ENCODE data around the gene THBS2.
"Not testable (repeated sequence)": the region's sequence is repeated elsewhere in the genome, so short reads cannot be mapped to it uniquely, and the experiment has no call there.

The THBS2 gene

DNA sequence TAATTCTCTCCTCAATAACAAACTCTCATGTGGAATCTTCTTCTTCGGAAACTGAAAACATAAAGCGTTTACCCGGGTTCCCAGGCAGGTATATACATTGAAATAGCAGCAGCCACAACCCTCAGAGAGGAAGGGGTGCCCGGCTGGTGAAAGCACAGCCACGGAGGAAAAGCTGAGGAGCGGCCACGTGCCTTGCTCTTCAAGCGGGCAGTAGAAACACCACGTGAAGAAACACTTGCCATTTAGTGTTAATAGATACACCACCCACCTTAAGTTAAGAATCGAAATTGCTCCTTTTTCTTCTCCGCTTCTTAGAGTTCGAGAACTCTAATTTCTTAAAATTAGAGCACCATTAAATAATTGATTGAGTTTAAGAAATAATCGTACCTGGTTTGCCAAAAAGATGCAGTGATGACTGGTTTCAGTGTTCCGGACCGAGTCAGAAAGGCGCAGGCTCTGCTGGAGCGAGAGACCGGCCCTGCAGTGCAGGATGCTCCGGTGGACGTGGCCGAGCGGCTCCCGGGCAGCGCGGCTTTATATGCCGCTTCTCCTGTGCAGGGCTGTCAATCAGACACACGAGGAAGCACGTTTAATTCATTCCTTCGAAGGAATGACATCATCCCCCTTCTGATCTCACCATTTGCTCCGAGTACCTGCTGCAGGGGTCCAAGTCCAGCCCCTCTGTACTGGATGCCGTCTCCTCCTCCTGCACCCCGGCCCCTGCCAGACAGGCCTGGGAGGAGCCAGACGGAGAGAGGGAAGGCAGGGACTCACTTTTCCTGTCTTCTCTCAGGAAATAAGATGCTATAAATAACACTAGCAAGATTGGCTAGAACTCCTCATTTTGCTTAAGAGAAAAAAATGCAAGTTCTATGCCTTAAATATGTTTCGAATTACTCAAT is at the start of gene THBS2:
Gene THBS2 (minus strand): TSS at position 510 of the 902 bp plus-strand sequence. CDS start 3,062 bp downstream, outside the sequence.
- in situ Hi-C loops (cut with HindIII; ENCODE audit: low pct_ligation_motif_present, low pct_unique_long_range_greater_than_20kb, low sequenced_read_pairs), result no loop called here
- DNase-seq, result no peak

DNA sequence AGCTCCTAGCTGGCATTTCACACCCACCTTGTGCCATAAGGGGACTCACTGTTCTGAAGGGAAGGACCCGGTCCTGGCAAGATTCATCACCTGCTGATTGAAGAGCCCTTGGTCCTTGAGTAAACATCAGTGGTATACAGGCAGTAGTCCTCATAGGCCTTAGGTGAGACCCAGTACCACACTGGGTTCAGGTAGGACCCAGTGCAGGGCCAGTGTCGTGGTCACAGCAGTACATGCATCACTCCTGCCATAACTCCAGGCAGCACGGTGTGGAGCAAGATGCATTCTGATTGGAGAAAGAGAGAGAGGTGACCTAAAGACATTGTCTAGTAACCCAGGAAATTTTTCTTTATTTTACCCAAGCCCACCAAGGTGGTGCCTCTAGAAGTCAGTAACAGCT is 49.1 kb upstream of the THBS2 start:
- DNase-seq, result no peak
- in situ Hi-C loops (cut with HindIII; ENCODE audit: low pct_ligation_motif_present, low pct_unique_long_range_greater_than_20kb, low sequenced_read_pairs), result no loop called here

DNA sequence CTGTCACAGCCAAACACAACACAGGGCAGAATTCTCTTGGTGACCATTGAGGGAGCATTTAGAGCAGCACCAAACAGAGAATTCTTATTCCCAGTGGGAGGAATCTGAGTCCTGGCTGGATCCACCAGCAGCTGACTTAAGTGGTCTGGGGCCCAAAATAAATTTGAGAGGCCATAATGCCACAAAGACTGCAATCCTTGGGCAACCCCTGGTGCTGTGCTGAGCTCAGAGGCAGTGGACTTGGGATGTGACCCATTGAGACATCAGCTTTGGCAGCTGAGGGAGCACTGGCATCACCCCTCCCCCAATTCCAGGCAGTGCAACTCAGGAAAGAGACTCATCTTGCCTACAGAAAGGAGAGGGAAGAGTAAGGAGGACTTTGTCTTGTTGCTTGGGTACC is 48.6 kb upstream of the THBS2 start:
- DNase-seq, result no peak
- in situ Hi-C loops (cut with HindIII; ENCODE audit: low pct_ligation_motif_present, low pct_unique_long_range_greater_than_20kb, low sequenced_read_pairs), result no loop called here

DNA sequence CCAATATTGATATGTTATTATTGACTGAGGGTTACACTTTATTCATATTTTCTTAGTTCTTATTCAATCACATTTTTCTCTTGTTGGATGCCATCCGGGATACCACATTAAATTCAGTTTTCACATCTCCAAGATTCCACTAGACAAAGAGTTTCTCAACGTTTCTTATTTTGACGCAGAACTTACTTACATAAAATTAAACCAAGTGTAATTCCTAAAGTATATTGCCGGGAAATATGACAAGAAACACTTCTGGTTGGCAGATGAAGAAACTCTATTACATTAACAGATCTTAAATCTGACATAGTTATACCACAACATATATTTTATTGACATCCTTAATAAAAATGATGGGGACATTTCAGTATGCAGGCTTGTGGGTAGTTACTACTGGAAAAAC is 47.3 kb upstream of the THBS2 start:
- in situ Hi-C loops (cut with HindIII; ENCODE audit: low pct_ligation_motif_present, low pct_unique_long_range_greater_than_20kb, low sequenced_read_pairs), result no loop called here
- DNase-seq, result no peak

DNA sequence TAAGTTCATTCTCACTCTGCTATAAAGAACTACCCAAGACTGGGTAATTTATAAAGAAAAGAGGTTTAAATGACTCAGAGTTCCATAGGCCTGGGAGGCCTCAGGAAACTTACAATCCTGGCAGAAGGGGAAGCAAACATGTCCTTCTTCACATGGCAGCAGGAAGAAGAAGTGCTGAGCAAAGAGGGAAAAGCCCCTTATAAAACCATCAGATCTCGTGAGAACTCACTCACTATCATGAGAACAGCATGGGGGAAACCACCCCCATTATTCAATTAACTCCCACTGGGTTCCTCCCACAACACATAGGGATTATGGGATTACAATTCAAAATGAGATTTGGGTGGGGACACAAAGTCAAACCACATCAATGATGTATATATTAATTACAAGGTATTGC is 45.0 kb upstream of the THBS2 start:
- in situ Hi-C loops (cut with HindIII; ENCODE audit: low pct_ligation_motif_present, low pct_unique_long_range_greater_than_20kb, low sequenced_read_pairs); DNase-seq: not testable (repeated sequence)

DNA sequence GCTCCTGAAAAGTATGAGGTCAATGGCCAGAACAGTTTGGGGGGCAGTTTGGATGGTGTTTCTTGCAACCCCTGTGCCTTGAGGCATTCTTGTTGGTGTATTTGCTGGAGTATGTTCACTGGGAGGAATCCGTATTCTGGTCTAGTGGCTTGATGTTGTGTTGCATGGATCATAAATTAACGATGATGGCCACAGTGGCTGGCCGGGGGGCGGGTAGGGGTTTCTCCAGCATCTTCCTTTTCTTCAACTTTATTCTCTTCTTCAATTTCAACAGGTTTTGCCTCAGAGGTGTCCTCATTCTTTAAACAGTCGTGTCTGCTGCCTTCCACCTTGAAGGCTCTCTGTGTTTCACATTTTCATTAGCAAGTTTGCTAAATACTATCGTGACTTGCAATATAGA is 43.0 kb upstream of the THBS2 start:
- in situ Hi-C loops (cut with HindIII; ENCODE audit: low pct_ligation_motif_present, low pct_unique_long_range_greater_than_20kb, low sequenced_read_pairs), result no loop called here
- no peak for DNase-seq

DNA sequence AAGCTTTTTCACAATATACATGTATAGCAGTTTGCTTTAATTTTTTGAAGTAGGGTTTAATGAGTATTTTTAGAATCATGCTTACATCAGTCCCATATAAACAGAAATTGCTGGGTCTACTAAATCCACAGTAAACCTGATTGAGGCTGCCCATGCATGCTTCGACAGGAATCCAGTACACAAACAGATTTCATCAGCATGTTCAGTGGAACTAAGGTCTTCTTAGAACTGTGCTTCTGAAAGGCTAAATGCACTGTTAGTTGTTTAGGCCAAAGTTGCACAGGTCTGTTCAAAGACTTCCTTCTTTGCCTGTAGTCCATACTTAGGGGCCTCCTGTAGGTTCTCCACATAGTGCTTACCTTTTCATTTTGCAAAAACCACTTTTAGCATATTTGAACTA is 42.5 kb upstream of the THBS2 start:
- DNase-seq, result no peak
- in situ Hi-C loops (cut with HindIII; ENCODE audit: low pct_ligation_motif_present, low pct_unique_long_range_greater_than_20kb, low sequenced_read_pairs), result no loop called here

DNA sequence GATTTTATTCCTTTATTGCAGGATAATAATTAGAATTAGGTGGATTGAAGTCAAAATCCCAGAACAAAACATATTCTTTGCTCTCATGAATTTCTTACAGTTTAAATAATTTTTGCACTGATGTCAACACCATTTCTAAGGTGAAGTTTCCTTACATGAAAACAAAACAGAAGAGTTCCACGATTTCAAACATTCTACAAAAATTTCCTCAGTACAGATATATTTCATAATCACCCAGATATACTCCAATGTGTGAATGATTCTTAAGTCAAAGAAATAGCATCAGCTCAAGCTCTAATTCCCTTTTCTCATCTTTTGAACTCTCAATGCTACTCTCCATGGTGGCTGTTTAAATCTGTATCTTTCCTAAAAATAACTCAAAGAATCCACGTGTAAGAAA is 39.5 kb upstream of the THBS2 start:
- in situ Hi-C loops (cut with HindIII; ENCODE audit: low pct_ligation_motif_present, low pct_unique_long_range_greater_than_20kb, low sequenced_read_pairs), result no loop called here
- DNase-seq, result no peak

DNA sequence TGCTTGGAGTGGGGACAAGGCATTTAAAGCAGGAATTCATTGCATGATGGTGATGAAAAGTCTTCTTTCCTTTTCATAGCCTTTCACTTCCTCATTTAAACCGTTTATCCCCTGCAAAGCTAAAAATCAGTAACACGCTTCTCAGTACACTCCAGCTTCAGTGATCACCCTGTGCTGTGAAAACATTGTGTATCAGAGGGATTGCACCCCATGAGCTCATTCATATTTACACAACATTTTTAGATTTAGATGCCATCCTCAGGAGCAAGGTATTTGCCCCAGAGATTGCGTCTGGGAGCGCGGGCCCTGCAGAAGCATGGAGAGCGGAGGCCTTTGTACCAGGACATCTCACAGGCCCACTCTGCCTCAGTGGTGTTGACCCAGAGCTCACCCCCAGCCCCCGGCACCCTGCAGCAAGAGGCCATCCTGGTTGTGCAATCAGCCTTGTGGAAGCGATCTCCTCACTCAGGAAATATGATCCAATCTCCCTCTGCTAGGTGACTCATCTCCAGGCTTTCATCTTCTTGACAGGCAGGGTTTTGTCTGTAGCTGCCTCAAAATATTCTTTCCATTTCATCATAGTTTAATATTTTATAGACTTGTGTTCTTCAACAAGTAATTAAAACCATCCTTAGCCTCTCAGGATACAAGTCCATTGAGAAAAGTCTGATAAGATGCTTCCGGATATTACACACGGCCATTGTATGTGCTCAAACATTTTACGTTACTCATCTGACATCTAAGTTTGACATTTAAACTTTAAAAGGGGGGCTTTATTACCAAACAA is 38.9 kb upstream of the THBS2 start:
- peak; percentile 91 for DNase-seq
- in situ Hi-C loops (cut with HindIII; ENCODE audit: low pct_ligation_motif_present, low pct_unique_long_range_greater_than_20kb, low sequenced_read_pairs), result no loop called here

DNA sequence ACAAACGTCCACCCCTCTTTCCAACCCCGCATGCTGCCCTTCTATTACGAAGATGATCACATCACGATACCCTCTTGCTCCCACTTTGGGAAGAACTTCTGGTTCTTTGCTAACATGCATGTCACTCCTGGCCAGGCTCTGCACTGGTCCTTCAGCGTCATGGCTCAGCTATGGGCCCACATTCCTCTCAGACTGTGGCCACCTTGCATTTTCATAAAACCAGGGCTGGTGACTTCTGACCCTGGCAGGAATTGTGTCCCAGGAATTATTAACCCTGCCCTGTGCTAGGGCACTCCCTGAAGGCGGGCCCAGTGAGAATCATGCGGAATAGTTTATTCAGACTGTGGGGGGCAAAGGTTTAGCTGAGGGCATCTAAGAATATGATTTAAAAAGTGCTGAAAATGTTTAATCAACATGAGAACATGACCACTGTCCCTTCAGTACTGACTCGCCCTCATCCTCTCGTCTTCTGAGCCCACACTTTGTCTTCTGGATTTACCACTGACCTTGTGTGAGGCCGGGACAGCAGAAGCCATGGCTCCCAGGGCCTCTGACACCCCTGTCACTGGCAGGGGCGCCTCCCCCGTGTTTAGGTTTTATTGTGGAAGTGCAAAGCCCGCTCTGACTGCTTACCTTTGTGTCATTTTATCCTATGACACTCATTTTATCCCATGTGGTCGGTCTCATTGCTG is 38.1 kb upstream of the THBS2 start:
- DNase-seq, result peak; percentile 93
- in situ Hi-C loops (cut with HindIII; ENCODE audit: low pct_ligation_motif_present, low pct_unique_long_range_greater_than_20kb, low sequenced_read_pairs), result no loop called here

DNA sequence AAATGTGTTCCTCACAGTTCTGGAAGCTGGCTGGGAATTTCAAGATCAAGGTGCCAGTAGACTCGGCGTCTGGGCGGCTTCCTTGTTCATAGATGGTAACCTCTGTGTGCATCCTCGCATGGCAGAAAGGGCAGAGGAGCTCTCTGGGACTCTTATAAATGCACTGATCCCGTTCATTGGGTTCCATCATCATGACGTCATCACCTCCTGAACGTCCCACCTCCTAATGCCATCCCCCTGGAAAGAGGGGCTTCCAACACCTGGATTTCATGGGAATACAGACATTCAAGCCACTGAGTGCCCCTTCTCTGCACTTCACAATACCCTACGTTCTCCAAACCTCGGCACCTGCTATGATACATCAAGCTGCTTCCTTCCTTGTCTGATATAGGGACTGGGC is 37.5 kb upstream of the THBS2 start:
- DNase-seq, result peak; percentile 40
- in situ Hi-C loops (cut with HindIII; ENCODE audit: low pct_ligation_motif_present, low pct_unique_long_range_greater_than_20kb, low sequenced_read_pairs), result no loop called here

DNA sequence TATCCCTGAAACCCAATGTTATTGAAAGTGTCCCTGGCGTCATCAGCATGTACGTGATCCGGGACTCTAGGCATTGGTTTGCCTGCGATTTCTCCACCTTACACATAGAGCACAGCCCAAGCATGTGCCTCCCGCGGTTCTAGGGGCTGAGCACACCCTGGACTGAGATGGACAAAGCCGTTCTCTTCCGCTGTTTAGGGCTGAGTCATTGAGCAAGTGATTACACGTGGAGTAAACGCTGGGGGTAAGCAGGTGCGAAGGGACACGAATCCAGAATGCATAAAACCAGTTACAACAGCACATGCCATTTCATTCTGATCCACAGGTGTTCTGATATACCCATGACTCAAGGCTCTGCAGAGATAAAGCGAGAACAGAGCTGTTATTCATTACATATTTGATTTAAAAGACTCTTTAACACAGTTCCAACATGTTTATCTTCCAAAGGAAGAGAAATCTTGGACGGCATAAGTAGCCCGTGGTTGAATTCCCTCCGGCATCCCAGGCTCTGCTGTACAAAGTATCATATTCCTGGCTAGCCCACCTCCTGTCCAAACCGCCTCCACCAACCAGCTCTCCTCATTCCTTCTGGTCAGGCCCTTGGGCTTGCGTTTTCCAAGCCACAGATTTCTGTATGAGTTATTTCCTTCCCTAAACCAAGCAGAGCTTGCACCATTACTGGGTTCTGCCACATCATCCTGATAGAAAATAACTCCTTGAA is 36.1 kb upstream of the THBS2 start:
- DNase-seq, result no peak
- in situ Hi-C loops (cut with HindIII; ENCODE audit: low pct_ligation_motif_present, low pct_unique_long_range_greater_than_20kb, low sequenced_read_pairs), result no loop called here

DNA sequence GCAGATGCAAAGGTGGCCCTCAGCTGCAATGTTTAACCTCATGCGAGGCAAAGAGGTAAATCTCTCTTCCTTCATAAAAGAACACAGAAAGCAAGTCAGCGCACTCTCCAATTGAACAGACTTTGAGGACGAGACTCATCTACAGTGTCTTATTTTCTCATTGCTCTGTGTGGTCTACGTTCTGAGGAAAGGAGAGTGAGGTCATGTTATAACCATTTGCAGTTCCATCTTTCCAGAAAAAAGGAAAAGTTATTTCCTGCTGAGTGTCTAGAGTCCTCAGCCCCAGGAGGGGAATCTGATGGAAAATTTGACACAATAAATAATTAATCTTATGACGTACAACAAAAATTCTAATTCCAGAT is 35.6 kb upstream of the THBS2 start:
- in situ Hi-C loops (cut with HindIII; ENCODE audit: low pct_ligation_motif_present, low pct_unique_long_range_greater_than_20kb, low sequenced_read_pairs), result no loop called here
- no peak for DNase-seq

DNA sequence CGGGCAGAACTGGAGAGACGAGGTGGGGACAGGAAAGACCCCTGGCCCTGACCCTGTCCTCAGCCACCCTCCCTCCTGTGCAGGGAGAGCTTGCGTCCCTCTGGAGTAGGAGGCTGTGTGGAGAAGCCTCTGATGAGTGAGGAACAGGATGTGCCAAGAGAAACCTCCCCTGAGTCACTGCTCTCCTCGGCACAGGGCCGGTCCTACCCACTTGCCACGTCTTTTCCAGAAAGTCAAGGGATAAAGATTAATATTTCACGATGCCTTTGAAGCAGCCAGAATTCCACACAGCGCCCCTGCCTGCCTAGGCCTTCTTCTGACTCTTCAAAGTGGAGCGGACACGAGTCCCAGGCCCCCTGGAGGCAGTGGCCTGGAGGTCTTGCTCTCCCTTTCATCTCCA is 34.9 kb upstream of the THBS2 start:
- in situ Hi-C loops (cut with HindIII; ENCODE audit: low pct_ligation_motif_present, low pct_unique_long_range_greater_than_20kb, low sequenced_read_pairs), result no loop called here
- DNase-seq, result no peak

DNA sequence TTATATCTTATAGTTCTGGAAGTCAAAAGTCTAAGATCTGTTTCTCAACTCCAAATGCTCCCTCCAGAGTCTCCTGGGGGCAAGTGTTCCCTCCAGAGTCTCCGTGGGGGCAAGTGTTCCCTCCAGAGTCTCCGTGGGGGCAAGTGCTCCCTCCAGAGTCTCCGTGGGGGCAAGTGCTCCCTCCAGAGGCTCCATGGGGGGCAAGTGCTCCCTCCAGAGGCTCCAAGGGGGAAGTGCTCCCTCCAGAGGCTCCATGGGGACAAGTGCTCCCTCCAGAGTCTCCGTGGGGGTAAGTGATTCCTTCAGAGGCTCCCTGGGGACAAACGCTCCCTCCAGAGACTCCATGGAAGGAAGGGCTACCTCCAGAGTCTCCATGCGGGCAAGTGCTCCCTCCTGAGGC is 34.0 kb upstream of the THBS2 start:
- DNase-seq, result no peak
- in situ Hi-C loops (cut with HindIII; ENCODE audit: low pct_ligation_motif_present, low pct_unique_long_range_greater_than_20kb, low sequenced_read_pairs), result no loop called here

DNA sequence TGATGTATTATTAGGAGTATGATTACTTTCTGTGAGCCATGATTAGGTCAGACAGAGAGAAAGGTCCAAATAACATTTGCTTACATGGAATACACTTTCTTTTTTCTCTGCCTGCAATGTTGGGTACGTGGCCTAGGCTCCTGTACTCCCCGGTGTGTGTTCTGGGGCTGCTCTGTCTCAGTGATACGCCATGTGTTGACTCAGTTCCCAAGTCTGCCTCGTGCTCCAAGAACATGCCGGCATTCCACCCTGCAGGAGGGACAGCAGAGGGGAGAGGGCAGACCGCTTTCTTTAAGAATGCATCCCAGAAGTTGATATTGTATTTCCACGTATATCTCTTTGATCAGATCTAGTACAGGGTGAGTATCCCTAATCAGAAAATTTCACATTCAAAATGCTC is 33.3 kb upstream of the THBS2 start:
- in situ Hi-C loops (cut with HindIII; ENCODE audit: low pct_ligation_motif_present, low pct_unique_long_range_greater_than_20kb, low sequenced_read_pairs), result no loop called here
- DNase-seq, result no peak

DNA sequence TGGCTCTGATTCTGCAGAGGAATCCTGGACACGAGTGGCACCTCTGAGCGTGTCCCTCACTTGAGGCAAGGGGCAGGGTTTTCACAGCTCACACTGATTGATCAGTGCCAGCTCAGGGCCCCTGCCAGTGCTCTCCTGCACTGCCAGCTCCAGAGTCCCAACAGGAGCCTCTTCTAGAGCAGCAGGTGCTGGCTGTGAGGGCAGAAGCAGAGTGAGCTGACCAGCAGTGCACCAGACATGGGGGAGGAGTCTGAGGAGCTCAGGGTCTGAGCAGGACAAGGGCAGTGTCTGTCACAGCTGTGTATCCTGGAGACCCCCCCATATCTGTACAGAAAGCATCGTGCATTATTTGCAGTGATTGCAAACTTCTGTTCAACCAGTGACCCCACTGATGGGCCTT is 31.5 kb upstream of the THBS2 start:
- no peak for DNase-seq
- in situ Hi-C loops (cut with HindIII; ENCODE audit: low pct_ligation_motif_present, low pct_unique_long_range_greater_than_20kb, low sequenced_read_pairs), result no loop called here

DNA sequence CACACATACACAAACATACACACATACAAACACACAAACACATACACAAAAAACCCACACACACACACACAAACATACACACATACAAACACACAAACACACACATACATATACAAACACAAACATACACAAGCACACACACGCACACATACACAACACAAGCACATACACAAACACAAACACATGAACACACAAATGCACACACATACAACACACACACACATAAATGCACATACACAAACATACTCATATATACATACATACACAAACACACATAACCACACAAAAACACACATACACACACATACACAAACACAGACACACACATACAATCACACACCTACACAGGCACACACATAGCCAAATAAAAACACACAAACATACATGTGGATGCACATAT is 30.3 kb upstream of the THBS2 start:
- no peak for DNase-seq
- in situ Hi-C loops (cut with HindIII; ENCODE audit: low pct_ligation_motif_present, low pct_unique_long_range_greater_than_20kb, low sequenced_read_pairs), result no loop called here

DNA sequence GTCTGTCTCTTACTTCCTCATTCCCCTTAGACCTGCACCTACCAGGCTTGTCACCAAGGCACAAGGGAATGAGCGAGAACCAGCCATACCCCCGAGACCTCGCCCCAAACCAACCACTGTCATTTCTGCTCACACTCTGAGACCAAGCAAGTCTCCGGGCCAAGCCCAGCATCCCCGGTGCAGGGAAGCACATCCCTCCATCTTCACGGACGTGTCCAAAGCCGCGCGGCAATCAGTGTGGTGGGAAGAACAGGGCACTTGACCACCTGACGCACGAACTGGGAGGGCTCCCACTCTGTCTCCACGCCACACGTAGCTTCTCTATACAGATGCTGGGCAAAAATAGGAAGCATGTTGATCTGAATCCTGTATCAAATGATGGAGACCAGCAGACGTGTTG is 28.4 kb upstream of the THBS2 start:
- DNase-seq, result no peak
- in situ Hi-C loops (cut with HindIII; ENCODE audit: low pct_ligation_motif_present, low pct_unique_long_range_greater_than_20kb, low sequenced_read_pairs), result no loop called here

Data from ACHN (cell line).